ENCODE results near the gene CH25H.
A peak's percentile ranks its signal among the peaks of the same experiment; 100 is the strongest.
"Not testable (repeated sequence)": the region's sequence is repeated elsewhere in the genome, so short reads cannot be mapped to it uniquely, and the experiment has no call there.

Gene CH25H

GRCh38 chr10:89189211-89189734 lies 17.8 kb downstream of the CH25H start:
- DNase-seq, result no peak

GRCh38 chr10:89185658-89186057 lies 21.5 kb downstream of the CH25H start:
- no peak for DNase-seq

DNA sequence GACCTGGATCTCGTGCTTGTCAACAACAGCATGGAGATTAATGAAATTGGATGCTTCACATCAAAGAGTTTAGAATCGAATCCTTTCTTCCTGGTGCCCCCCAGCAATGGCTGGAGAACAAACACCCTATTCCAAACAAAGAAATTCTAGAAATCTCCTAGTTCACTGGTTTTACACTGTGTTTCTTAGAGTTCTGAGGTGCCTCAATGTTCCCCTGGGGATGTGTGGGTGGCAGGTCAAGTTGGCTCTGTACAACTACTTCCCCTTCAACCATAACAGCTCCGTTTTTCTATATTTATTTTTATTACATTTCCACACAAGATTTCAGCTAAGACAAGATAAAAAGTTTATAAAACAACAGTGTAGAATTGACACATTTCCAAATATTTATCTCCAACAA lies 22.5 kb downstream of the CH25H start:
- DNase-seq, result no peak

DNA sequence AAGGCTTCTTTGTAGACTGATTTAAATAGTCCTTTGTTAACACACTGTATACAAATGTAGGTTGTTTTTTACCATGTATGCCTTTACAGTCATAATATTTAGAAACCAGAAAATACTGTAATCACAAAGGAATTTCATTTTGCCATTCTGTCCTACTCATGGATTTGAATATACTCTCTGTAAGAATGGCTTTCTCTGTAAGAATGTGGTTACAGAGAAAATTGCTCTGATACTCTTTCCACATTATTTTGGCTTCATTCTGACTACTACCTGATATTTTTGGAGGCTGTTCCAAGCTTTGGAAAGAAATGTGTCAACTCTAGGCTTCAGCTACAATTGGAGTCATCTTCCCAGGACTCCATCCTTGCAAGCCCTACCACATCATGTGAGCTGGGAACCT lies 23.5 kb downstream of the CH25H start:
- no peak for DNase-seq

GRCh38 chr10:89182894-89183293 lies 24.2 kb downstream of the CH25H start:
- no peak for DNase-seq

- no peak for DNase-seq
Observed at GRCh38 chr10:89175816-89176215, 31.3 kb downstream of the CH25H start.

- DNase-seq, result no peak
Observed at GRCh38 chr10:89173075-89173474, 34.0 kb downstream of the CH25H start.

DNA sequence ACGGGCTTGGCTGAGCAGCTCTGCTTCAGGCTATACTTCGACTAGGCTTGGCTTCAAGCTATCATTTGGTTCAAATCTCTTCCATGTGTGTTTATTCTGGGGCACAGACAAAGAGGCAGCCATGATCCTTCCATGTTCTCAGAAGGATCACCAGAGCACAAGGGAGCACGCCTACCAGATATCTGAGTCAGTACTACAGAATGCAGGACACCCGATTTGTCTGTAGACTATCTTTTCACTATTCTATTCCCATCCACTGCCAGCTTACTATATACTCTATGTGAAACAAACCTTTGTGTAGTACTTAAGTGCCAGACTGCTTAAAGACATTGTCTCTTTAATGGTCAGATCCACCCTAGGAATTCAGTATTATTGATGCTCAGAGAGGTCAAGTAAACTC lies 35.1 kb downstream of the CH25H start:
- DNase-seq, result no peak

- DNase-seq, result no peak
Observed at GRCh38 chr10:89171263-89171872, 35.7 kb downstream of the CH25H start.

GRCh38 chr10:89168354-89168900 lies 38.7 kb downstream of the CH25H start:
- not testable (repeated sequence) for DNase-seq

DNA sequence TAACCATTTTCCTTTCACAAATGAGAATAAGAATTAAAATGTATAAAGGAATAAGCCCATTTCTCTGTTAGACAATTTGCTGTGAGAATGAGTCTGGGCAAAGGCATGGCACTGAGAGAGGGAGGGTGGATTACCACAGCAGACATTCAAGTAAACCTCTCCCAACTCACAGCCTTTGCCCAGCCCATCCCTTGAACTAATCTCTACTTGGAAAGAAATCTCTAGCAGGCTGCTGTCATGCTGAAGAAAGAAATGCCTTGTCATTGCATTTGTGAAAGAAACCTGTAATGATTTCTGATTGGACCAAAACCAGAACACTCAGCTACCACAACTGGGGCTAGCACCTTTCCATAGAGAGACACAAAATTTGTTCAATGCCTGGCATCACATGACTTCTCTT lies 39.2 kb downstream of the CH25H start:
- DNase-seq, result no peak

GRCh38 chr10:89165923-89166322 lies 41.2 kb downstream of the CH25H start:
- DNase-seq, result no peak

- DNase-seq, result no peak
Observed at GRCh38 chr10:89164920-89165319, 42.2 kb downstream of the CH25H start.

DNA sequence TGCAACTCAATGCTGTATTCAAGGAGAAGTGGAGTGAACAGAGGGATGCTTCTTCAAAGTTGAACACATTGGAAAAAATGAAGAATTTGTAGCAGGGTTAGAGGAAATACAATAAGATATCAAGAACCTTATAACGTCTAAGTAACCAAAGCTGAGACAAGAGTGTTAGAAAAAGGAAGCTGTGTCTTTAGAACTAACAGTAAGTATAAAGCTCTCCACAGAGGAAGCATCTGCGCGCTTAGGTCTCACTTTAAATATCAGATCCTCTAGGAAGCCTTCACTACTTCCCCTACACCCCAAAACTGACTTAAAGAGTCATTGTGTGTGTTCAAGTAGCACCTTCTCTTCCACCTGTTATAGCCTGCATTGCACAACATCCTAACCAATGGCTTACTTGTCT lies 43.0 kb downstream of the CH25H start:
- DNase-seq, result peak; percentile 50

DNA sequence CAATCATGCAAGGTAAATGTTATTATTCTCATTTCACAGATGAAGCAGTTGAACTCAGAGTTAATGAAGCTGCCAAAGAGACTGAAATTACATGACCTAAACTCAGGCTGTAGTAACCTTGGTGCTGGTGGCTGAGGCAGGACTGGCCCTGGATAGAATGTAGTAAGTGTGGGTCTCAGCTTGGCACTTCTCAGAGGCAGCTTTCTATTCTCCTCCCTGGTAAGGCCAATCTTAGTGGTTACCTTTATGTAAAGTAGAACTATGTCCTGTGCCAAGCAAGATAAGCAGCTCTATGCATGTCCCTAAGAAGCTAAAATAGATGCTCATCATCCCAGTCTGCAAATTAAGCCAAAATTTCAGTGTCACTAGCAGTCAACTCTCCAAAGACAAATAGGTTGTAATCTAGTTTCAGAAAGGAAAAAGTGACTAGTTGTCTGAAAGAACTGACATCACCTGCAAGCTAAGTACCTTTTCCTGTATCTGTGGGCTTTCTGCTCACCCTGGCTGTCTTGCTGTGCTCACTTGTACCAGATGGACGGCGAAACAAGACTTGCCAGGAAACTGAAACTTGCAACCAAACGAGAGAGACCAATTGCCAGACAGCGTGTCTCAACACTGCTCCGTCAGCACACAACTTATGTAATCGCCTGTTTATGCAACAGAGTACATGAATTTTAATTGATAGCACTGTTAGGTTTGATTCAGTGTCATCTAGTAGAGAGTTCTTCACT lies 43.7 kb downstream of the CH25H start:
- DNase-seq, result peak; percentile 59

GRCh38 chr10:89162596-89162995 lies 44.5 kb downstream of the CH25H start:
- DNase-seq, result no peak

GRCh38 chr10:89160339-89160738 lies 46.8 kb downstream of the CH25H start:
- DNase-seq, result no peak

DNA sequence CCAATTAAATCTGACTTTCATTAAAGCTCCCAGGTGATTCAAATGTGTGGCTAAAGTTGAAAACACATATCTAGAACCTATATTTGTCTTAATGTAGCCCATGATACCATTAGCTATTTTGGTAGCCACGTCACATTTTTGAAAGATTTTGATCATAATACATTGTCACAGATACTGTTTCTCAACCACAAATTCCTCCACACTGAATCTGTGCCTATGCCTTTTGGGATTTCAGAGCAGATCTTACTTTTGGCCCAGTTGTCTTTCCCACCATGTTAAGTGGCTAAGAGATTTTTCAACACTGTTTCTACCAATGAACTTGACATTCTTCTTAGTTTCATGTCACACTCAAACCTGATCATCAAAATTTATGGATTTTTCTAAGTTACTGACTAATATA lies 47.4 kb downstream of the CH25H start:
- no peak for DNase-seq

- no peak for DNase-seq
Observed at GRCh38 chr10:89159316-89159715, 47.8 kb downstream of the CH25H start.

- peak; percentile 6 for DNase-seq
Observed at GRCh38 chr10:89158446-89158845, 48.7 kb downstream of the CH25H start.

DNA sequence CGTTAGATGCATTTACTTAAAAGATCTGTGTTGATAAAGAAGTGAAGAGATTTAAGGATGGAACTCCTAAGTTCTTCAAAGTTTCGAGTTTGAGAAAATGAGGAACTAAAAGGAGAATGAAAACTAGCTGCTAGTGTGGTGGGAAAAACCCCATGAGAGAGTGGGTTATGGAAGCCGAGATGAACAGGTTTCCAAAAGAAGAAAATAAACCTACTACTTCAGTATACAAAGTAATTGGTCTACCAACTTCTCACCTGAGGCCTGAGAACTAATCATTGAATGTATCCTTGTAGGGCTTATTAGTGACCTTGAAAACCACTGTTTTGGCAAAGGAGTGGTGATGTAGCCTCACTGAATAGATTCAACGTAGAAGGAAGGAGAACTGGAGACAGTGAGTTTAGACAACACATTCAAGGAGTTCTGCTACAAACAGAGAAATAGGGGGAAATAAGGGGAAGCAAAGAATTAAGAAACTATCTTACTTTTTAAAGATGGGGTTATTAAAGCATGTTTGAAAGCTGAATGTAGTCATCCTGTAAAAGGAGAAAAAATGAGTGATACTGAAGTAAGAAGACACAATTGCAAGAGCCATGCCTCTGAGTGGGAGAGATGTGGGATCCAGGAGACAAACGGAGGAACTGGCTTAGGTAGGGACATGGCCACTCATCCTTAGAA lies 50.8 kb downstream of the CH25H start:
- DNase-seq, result peak; percentile 60

All from MV-4-11 (cell line).